Effector CD8-positive, alpha-beta T cell (primary cell): ENCODE results near the gene ELMO3.

ENCODE experiments used
- DNase-seq: peaks from one replicate; lab custom pipeline; 2025; lab: John Stamatoyannopoulos, UW

ELMO3 gene

DNA sequence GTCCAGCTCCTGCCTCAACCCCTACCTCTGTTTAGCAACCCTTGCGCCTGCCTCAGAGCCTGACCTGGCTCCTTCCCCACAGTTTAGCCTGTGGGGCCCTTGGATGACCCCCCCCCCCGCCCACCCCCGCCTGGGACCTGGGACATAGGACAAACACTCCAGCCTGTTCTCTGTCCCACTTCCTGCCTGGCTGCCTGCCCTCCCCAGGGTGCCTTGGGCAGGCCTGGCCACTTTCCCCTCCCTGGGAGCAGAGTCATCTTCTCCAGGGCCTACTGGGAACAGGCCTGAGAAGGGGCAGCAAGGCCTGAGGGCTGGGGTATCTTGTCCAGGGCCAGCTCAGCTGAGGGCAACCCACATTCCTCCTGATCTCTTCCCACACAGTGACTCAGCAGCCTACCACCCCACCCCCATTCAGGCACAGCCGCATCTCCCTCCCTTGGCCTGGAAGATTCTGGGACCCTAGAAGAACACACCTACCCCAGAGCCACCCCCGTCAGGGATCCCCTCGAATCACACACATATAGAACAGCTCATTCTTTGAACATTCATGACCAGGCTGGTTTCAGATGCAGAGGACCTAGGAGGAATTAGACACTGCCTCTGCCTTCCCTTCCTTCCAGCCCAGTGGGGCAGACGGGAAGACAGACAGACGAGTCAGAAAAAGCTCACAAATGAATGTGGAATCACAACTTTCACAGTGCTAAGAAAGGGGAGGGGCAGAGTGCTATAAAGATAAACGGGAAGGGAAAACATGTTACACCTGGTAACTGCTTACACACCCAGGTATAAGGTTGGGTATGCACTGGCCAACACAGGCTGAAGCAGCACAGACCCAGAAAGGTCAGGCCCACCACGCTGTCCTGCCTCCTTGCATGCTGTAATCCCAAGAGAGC is 42.3 kb downstream of the ELMO3 start:
- DNase-seq, result no peak

GRCh38 chr16:67242138-67242730 is 43.3 kb downstream of the ELMO3 start:
- no peak for DNase-seq

GRCh38 chr16:67243481-67243880 is 44.5 kb downstream of the ELMO3 start:
- no peak for DNase-seq

DNA sequence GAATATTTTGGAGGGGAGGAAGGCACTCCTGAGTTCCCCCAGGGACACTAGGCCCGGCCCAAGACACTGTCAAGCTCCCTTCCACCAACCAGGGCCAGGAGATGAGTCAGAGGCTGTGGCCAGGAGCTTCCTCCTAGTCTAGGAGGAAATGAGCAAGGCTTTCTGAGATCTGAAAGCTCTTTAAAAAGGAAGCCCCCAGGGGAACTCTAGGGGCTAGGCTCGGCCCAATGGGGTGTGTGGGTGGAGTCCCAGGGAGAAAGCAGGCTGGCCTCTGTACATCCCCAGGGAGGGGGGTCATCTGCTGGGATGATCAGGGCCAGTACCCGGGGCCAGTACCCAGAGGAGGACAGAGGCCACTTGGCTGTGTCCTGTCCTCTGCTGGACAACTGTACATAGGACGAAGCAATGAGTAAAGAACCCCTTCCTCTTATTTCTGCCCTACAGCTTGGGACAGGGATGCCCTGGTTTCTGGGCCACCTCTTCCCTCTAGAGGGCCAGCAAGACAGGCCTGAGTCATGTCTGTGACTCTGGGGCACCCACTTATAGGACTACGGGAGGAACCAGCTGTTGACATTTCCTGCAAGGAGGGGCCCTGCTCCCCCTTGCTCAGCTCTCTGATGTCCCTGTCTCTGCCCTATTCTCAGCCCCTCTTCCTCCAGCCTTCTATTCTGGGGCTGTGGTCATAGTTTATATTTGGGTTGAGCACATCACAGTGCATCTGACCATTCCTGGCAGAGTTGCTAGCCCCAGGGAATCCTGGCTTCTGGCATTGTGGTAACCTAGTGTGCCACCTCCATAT is 45.7 kb downstream of the ELMO3 start:
- DNase-seq, result peak; percentile 62

DNA sequence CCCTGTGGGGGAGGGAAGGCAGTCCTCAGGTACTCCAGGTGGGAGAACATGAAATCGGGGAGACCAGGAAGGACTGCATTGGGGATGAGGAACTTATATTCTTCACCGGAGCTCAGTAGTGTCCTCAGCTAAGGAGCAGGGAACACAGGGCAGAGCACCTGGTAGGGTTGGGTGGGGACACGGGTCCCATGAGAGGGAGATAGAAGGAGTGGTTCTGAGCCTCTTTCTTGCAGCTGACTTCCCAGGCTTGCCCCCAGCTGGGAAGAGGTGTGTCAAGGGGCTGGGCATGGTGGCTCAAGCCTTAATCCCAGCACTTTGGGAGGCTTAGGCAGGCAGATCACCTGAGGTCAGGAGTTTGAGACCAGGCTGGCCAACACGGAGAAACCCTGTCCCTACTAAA is 46.3 kb downstream of the ELMO3 start:
- no peak for DNase-seq

- DNase-seq, result no peak
Observed at GRCh38 chr16:67245674-67246080, 46.7 kb downstream of the ELMO3 start.

- peak; percentile 22 for DNase-seq
Observed at GRCh38 chr16:67246081-67246755, 47.3 kb downstream of the ELMO3 start.

GRCh38 chr16:67246756-67247191 is 47.8 kb downstream of the ELMO3 start:
- no peak for DNase-seq

- DNase-seq, result peak; percentile 90
Observed at GRCh38 chr16:67247192-67248072, 48.5 kb downstream of the ELMO3 start, which contains the start of gene FHOD1. Gene FHOD1, minus strand, starts transcription at chr16:67247481. Its CDS starts 71 bp downstream, at chr16:67247410.

- DNase-seq, result no peak
Observed at GRCh38 chr16:67248073-67248400, 49.1 kb downstream of the ELMO3 start.

- DNase-seq, result no peak
Observed at GRCh38 chr16:67248401-67249177, 49.7 kb downstream of the ELMO3 start, which contains the start of gene SLC9A5. Gene SLC9A5, plus strand, starts transcription at chr16:67248979. Its CDS starts 36 bp downstream, at chr16:67249015.

DNA sequence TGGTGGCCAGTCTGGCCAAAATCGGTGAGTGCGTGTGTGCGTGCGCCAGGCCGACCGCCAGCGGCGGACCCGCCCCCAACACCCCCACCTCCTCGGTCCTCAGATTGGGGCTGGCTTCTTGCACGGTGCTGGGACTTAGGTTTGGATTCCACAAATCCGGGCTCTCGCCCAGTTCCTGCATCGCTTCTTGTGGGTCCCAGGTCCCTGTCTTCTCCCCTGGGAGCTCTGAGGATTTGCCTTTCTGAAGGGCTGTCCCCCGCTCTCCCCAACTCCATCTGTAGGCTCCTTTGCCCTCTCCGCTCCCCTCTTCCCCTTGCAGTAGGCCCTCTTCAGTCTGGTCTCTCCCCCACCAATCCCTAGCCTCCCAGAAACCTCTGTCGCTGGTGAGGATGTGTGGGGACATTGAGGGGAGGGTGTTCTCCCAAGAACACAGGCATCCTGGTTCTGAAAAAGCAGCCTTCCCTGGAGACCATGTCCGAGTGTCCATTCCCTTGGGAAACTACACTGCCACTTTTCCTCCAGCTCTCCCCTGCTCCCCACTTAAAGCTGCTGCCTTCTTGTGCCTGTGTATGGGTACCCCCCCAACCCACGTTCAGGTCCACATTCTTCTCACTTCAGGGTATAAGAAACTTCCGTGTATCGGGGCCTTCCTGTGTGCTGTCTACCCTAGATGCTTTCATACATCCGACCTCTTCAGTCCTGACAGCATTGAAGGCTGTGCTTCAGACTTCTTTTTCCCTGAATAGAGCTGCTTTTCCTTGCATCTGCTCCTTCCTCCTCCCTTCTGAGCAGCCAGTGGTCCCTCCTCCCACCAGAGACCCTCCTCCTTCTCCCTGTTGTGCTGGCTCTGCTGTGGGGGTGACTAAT is 50.5 kb downstream of the ELMO3 start:
- no peak for DNase-seq

- DNase-seq, result no peak
Observed at GRCh38 chr16:67250045-67250327, 51.1 kb downstream of the ELMO3 start.

DNA sequence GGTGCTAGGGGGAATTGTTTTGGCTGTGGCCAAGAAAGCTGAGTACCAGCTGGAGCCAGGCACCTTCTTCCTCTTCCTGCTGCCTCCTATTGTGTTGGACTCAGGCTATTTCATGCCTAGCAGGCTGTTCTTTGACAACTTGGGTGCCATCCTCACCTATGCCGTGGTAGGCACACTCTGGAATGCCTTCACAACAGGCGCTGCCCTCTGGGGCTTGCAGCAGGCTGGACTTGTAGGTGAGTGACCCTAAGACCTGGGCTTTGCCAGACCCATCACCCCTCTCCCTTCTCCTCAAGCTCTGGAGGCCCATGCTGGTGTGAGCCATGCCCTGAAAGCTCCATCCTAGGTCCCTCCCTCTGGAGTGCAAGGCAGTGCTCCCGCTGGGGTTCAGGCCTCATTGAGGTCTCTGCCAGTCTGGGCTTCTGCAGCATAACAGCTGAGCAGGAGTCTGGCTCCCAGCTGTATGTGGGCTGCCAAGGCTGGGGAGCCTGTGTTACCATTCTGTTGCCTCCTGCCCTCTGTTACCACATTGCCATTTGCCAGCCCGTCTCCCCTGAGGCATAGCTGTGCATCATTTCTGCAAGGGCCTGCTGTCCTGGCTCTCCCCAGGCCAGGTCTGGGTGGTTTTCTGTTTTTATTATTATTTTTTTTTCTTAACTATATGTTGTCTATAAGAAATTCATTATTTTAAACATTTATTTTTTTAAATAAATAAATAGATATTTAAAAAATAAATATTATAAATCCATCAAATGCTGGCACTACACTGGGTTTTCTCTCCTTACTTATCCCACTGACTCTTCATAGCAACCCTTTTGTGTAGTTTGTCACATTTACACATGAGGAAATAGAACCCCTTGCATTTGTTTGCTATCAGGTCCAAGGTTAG is 53.9 kb downstream of the ELMO3 start:
- DNase-seq, result no peak
